Left colon (tissue), 2 donors: Measurements from ENCODE around the gene SBK2. TPM values are rescaled to one million over a fixed set of nuclear protein-coding genes. Genes with fewer than 3 reads are reported as not detected.

Experiments used
- ATAC-seq: fragments of 200-7000 bp; cut with Tn5 transposase; one replicate; pipeline ENCODE4 v1.9.1; 2020; ENCODE audit warnings: mild to moderate bottlenecking, moderate library complexity
- DNase-seq, 2 donors: peaks; one replicate each; pipeline ENCODE4 v3.0.0-alpha.2; 2020
- intact Hi-C, 2 donors: fragments of 100-400 bp; cut with DNase I in 1 of 2; cut with micrococcal nuclease in 1 of 2; formaldehyde crosslinking; loops; one replicate each; pipeline versions ENCODE4 v1.11.2 to v1.14.0; 2022; cut with DNase I, micrococcal nuclease
- total RNA-seq, 2 donors: library from RNA; stranded (reverse); fragmentation: NEBNext Ultra II Directional; extraction: Animal tissue kit (Norgen Biotek cat#: 25700); gene quantifications; one replicate each; pipeline ENCODE4 v1.2.1, GENCODE V29; 2021
- donor health status: DM: no; HTN: no; CAD: no.
- donor health status: DM: yes; HTN: yes; CAD: no.

Gene SBK2
- total RNA-seq, 2 donors from 2014 or later, result not detected

- ATAC-seq (no peak), DNase-seq (no peak)
- intact Hi-C loops, result no loop called here
Observed at GRCh38 chr19:55491546-55492360, 45.2 kb downstream of the SBK2 start.

- no peak for ATAC-seq
- intact Hi-C loops, result no loop called here
- no peak for DNase-seq
Observed at GRCh38 chr19:55490478-55491432, 46.2 kb downstream of the SBK2 start.

GRCh38 chr19:55489711-55490477 is 47.0 kb downstream of the SBK2 start:
- intact Hi-C loops, result no loop called here
- DNase-seq (peak in 1 of 2 donors; percentile 24), ATAC-seq (no peak)

- ATAC-seq, result no peak
Observed at GRCh38 chr19:55488986-55489710, 47.8 kb downstream of the SBK2 start.

GRCh38 chr19:55487924-55488687 is 48.8 kb downstream of the SBK2 start, which contains the start of gene SSC5D:
Gene SSC5D, plus strand, starts transcription at chr19:55488436. Its CDS starts 154 bp downstream, at chr19:55488590.
- intact Hi-C loops, result no loop called here
- DNase-seq, result peak in 1 of 2 donors; percentile 59
- ATAC-seq, result no peak

More at GRCh38 chr19:55488986-55489710, 47.8 kb downstream of the SBK2 start:
- intact Hi-C loops, result no loop called here
- DNase-seq, result peak in 1 of 2 donors; percentile 30

- intact Hi-C loops, result no loop called here
- DNase-seq (peak; percentile 41 to 72), ATAC-seq (no peak)
Observed at GRCh38 chr19:55486971-55487923, 49.7 kb downstream of the SBK2 start.

GRCh38 chr19:55486043-55486970 is 50.6 kb downstream of the SBK2 start:
- intact Hi-C loops, result no loop called here
- DNase-seq, result peak in 1 of 2 donors; percentile 27
- no peak for ATAC-seq

- ATAC-seq (no peak), DNase-seq (peak in 1 of 2 donors; percentile 28)
- intact Hi-C loops, result no loop called here
Observed at GRCh38 chr19:55485439-55486011, 51.4 kb downstream of the SBK2 start.

- peak; percentile 61 for ATAC-seq
- DNase-seq, result peak; percentile 35 to 54
Observed at GRCh38 chr19:55484593-55485438, 52.1 kb downstream of the SBK2 start, which contains the start of gene NAT14. Gene NAT14, plus strand, starts transcription at chr19:55485188. Its CDS starts 521 bp downstream, at chr19:55485709.

GRCh38 chr19:55483706-55484592 is 53.0 kb downstream of the SBK2 start:
- ATAC-seq (no peak), DNase-seq (peak in 1 of 2 donors; percentile 27)
- intact Hi-C loops, result no loop called here

More at GRCh38 chr19:55484593-55485438, 52.1 kb downstream of the SBK2 start, which contains the start of gene NAT14:
- intact Hi-C loops, result no loop called here

GRCh38 chr19:55482967-55483705 is 53.8 kb downstream of the SBK2 start:
- intact Hi-C loops, result no loop called here
- peak in 1 of 2 donors; percentile 14 for DNase-seq
- no peak for ATAC-seq
